HG02763 (cell line): ENCODE measurements around the gene TCEA2.
"Not testable (repeated sequence)": the region's sequence is repeated elsewhere in the genome, so short reads cannot be mapped to it uniquely, and the experiment has no call there.

ENCODE experiments used
- ATAC-seq: cut with Tn5 transposase; IDR thresholded peaks from one replicate; pipeline ENCODE4 v1.9.1; 2021; ENCODE audit warnings: mild to moderate bottlenecking, moderate library complexity; ENCODE audit not compliant: unreplicated experiment

The TCEA2 gene

GRCh38 chr20:64106435-64106961 lies 43.5 kb downstream of the TCEA2 start:
- no peak for ATAC-seq

- ATAC-seq: no peak
Observed at GRCh38 chr20:64106981-64107735, 44.2 kb downstream of the TCEA2 start, which contains the start of gene NPBWR2. TSS of gene NPBWR2 (minus strand) at chr20:64107565. CDS start at chr20:64106831, 734 bp downstream.

GRCh38 chr20:64107736-64108457 lies 44.9 kb downstream of the TCEA2 start:
- no peak for ATAC-seq

- ATAC-seq: no peak
Observed at GRCh38 chr20:64108731-64109681, 46.0 kb downstream of the TCEA2 start.

- no peak for ATAC-seq
Observed at GRCh38 chr20:64109831-64110391, 46.9 kb downstream of the TCEA2 start.

- ATAC-seq: no peak
Observed at GRCh38 chr20:64110411-64111068, 47.5 kb downstream of the TCEA2 start.

- ATAC-seq: no peak
Observed at GRCh38 chr20:64111841-64112641, 49.0 kb downstream of the TCEA2 start.

GRCh38 chr20:64112691-64113443 lies 49.9 kb downstream of the TCEA2 start:
- no peak for ATAC-seq

- no peak for ATAC-seq
Observed at GRCh38 chr20:64113444-64113775, 50.4 kb downstream of the TCEA2 start.

GRCh38 chr20:64113796-64114355 lies 50.9 kb downstream of the TCEA2 start:
- no peak for ATAC-seq

GRCh38 chr20:64114356-64114971 lies 51.5 kb downstream of the TCEA2 start:
- no peak for ATAC-seq

GRCh38 chr20:64115171-64115911 lies 52.3 kb downstream of the TCEA2 start:
- ATAC-seq: no peak

GRCh38 chr20:64116016-64116415 lies 53.0 kb downstream of the TCEA2 start:
- ATAC-seq: no peak

GRCh38 chr20:64116541-64117431 lies 53.8 kb downstream of the TCEA2 start:
- ATAC-seq: no peak

GRCh38 chr20:64117432-64117777 lies 54.4 kb downstream of the TCEA2 start:
- not testable (repeated sequence) for ATAC-seq

- no peak for ATAC-seq
Observed at GRCh38 chr20:64119301-64119680, 56.3 kb downstream of the TCEA2 start.
